ELR (cell line): ENCODE results near the gene CHD3.
"Not testable (repeated sequence)": the region's sequence is repeated elsewhere in the genome, so short reads cannot be mapped to it uniquely, and the experiment has no call there.

Source experiments
- DNase-seq: peaks from one replicate; pipeline ENCODE4 v3.0.0-alpha.2; 2015; ENCODE audit warnings: low read depth

Gene CHD3

GRCh38 chr17:7849751-7850504, 38.7 kb upstream of the CHD3 start:
- DNase-seq: no peak

GRCh38 chr17:7850701-7851437, 37.7 kb upstream of the CHD3 start:
- no peak for DNase-seq

- DNase-seq: peak; percentile 81
Measured at GRCh38 chr17:7851438-7852261, 36.9 kb upstream of the CHD3 start.

- no peak for DNase-seq
Measured at GRCh38 chr17:7852262-7852670, 36.3 kb upstream of the CHD3 start.

- DNase-seq: no peak
Measured at GRCh38 chr17:7852919-7853690, 35.5 kb upstream of the CHD3 start.

- no peak for DNase-seq
Measured at GRCh38 chr17:7853691-7854038, 34.9 kb upstream of the CHD3 start.

GRCh38 chr17:7854078-7854777, 34.4 kb upstream of the CHD3 start:
- no peak for DNase-seq

- DNase-seq: no peak
Measured at GRCh38 chr17:7854851-7855659, 33.5 kb upstream of the CHD3 start, which contains the start of gene TMEM88. TSS of gene TMEM88 (plus strand) at chr17:7855066. CDS start at chr17:7855075, 9 bp downstream.

GRCh38 chr17:7855660-7856010, 33.0 kb upstream of the CHD3 start:
- DNase-seq: no peak

- peak; percentile 46 for DNase-seq
Measured at GRCh38 chr17:7856011-7856810, 32.4 kb upstream of the CHD3 start.

- peak; percentile 100 for DNase-seq
Measured at GRCh38 chr17:7856811-7857712, 31.5 kb upstream of the CHD3 start, which contains the start of gene NAA38. TSS of gene NAA38 (minus strand) at chr17:7857559. CDS start at chr17:7857463, 96 bp downstream.

- DNase-seq: peak; percentile 98
Measured at GRCh38 chr17:7857713-7858521, 30.7 kb upstream of the CHD3 start, which contains the start of gene CYB5D1. TSS of gene CYB5D1 (plus strand) at chr17:7858003. CDS start at chr17:7858135, 132 bp downstream.

GRCh38 chr17:7858522-7858810, 30.1 kb upstream of the CHD3 start:
- DNase-seq: peak; percentile 82

- DNase-seq: no peak
Measured at GRCh38 chr17:7859028-7859427, 29.6 kb upstream of the CHD3 start.

- DNase-seq: peak; percentile 77
Measured at GRCh38 chr17:7862692-7863437, 25.7 kb upstream of the CHD3 start.

GRCh38 chr17:7864384-7864783, 24.2 kb upstream of the CHD3 start:
- DNase-seq: not testable (repeated sequence)
